Body of pancreas (tissue), 4 donors: ENCODE results near the gene GPR75.

Experiments
- POLR2A ChIP-seq, 3 donors: fragments of 450-650 bp; IDR thresholded peaks; one replicate each; pipeline ENCODE4 v1.6.1; 2016; ENCODE audit warnings: antibody characterized with exemption in 3 of 3, mild to moderate bottlenecking in 2 of 3
- TF ChIP-seq, protein P1 (sequence below), 7 experiments: fragments of 450-650 bp in 4 of 7; fragments of 200-600 bp in 3 of 7; sonication (generic) in 3 of 7; IDR thresholded peaks; one replicate each; pipeline ENCODE4 v1.5.1; 2016 to 2019; ENCODE audit warnings: antibody characterized with exemption in 7 of 7

DNA sequence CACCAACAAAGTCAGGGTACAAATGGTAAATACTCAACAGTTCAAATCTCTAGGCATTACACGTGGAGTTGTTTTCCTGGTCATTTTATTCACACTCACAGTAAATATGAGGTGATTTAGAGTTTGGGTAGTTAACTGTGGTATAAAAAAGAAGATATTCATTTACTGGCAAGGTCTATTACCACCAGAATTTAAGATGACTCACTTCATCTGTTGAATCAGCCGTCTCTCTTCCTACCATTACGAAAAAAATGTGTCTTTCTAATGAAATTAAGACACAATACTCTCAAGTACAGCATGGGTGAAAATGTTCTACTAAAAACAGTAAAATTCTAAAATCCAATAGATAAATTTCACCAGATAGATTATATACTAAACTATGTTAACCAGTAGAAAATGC, 21.0 kb upstream of the GPR75 start:
- TF ChIP-seq, protein P1, sequence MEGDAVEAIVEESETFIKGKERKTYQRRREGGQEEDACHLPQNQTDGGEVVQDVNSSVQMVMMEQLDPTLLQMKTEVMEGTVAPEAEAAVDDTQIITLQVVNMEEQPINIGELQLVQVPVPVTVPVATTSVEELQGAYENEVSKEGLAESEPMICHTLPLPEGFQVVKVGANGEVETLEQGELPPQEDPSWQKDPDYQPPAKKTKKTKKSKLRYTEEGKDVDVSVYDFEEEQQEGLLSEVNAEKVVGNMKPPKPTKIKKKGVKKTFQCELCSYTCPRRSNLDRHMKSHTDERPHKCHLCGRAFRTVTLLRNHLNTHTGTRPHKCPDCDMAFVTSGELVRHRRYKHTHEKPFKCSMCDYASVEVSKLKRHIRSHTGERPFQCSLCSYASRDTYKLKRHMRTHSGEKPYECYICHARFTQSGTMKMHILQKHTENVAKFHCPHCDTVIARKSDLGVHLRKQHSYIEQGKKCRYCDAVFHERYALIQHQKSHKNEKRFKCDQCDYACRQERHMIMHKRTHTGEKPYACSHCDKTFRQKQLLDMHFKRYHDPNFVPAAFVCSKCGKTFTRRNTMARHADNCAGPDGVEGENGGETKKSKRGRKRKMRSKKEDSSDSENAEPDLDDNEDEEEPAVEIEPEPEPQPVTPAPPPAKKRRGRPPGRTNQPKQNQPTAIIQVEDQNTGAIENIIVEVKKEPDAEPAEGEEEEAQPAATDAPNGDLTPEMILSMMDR (IDR thresholded peaks at IDR 0.05) = no peak
- TF ChIP-seq POLR2A (IDR thresholded peaks at IDR 0.05) = no peak
